Immature natural killer cell (primary cell): ENCODE results near the gene MYORG. TPM values are rescaled to one million over a fixed set of nuclear protein-coding genes. Genes with fewer than 3 reads are reported as not detected.

ENCODE experiments used
- DNase-seq, 3 donors: peaks; one replicate each; pipeline ENCODE4 v3.0.0; 2022; ENCODE audit warnings: mixed read lengths in 1 of 3
- H3K27ac Mint-ChIP-seq, 6 donors: one replicate each; pipeline ENCODE4 v1.8.0; 2020; ENCODE audit warnings: mixed read lengths in 6 of 6, mild to moderate bottlenecking in 5 of 6, inconsistent platforms in 4 of 6, moderate library complexity in 3 of 6
- H3K27me3 Mint-ChIP-seq, 3 donors: one replicate each; pipeline ENCODE4 v1.8.0; 2020 to 2021; ENCODE audit warnings: low read depth in 3 of 3, mild to moderate bottlenecking in 3 of 3, mixed read lengths in 3 of 3, moderate library complexity in 3 of 3, inconsistent platforms in 1 of 3
- H3K36me3 Mint-ChIP-seq, 3 donors: one replicate each; pipeline ENCODE4 v1.8.0; 2020; ENCODE audit warnings: mixed read lengths in 3 of 3, inconsistent platforms in 2 of 3, mild to moderate bottlenecking in 2 of 3
- H3K4me1 Mint-ChIP-seq, 2 donors: one replicate each; pipeline ENCODE4 v1.8.0; 2020; ENCODE audit warnings: inconsistent platforms in 2 of 2, mild to moderate bottlenecking in 2 of 2, mixed read lengths in 2 of 2, moderate library complexity in 1 of 2
- H3K4me3 Mint-ChIP-seq, 5 donors: one replicate each; pipeline ENCODE4 v1.8.0; 2020; ENCODE audit warnings: mild to moderate bottlenecking in 5 of 5, mixed read lengths in 5 of 5, inconsistent platforms in 3 of 5, moderate library complexity in 3 of 5
- H3K9me3 Mint-ChIP-seq, 6 donors: one replicate each; pipeline ENCODE4 v1.8.0; 2020; ENCODE audit warnings: mild to moderate bottlenecking in 6 of 6, mixed read lengths in 6 of 6, inconsistent platforms in 4 of 6, moderate library complexity in 3 of 6
- polyA plus RNA-seq, 3 donors: library from polyadenylated mRNA; unstranded; fragments of 300-500 nt; fragmentation: Illumina TruSeq; gene quantifications; one replicate each; pipeline ENCODE4 v1.2.3, GENCODE V29; 2021

Gene MYORG
- polyA plus RNA-seq, 3 donors from 2014 or later, result 0.30 to 0.69 TPM; not detected in 1

DNA sequence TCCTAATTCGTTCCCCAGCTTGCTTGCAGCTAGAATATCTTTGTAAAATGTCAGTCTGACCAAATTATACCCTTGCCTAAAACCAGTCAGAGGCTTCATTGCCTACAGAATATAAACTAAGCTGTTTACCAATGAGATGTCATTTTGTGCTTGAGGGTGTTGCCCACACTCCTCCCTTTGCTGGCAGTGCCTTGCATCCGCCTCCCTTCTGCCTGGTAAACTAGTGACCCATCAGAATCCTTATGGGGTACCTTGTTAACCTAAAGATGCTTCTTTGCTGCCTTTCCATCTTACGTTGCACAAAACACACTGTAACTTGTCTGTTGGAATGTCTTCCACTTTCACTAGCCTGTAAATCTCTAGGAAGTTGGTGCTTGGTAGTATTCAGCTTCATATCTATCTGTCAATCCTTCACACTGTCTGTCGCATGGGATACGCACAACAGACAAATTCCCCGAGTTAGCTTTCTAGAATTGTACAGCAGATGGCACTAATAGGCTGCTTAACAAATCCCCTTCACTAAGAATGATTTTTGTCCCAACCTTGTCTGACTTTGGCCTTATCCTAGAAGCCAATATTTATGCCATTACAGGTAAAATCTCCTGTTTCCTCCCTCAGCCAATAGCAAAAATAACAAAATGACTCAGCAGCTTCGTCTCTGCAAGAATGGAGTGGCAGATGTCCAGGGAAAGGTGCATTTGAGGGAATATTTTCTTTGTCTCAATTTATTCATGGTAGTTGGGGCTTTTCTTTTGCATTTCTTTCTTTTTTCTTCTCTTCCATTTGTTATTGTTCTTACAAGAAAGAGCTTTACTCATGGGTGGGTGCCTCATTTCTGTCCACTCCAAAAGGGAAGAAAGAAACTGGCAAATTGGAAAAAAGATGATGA is 44.4 kb downstream of the MYORG start:
- H3K36me3 Mint-ChIP-seq, result no peaks in the 10 kb centered on the region
- DNase-seq, result peak in 2 of 3 donors; percentile 9 to 11
- peaks cover 6 to 12% (median 9%) of the 10 kb centered on the region in 3 donors for H3K27me3 Mint-ChIP-seq
- H3K4me1 Mint-ChIP-seq, result peaks cover 35 to 47% of the 10 kb centered on the region in 2 donors
- H3K4me3 Mint-ChIP-seq, result peak overlapping the region in 3 of 5 donors; percentile 7 to 42 (median 12)
- no peaks in the 10 kb centered on the region for H3K9me3 Mint-ChIP-seq
- H3K27ac Mint-ChIP-seq, result peak overlapping the region in 4 of 6 donors; percentile 25 to 35 (median 30)

DNA sequence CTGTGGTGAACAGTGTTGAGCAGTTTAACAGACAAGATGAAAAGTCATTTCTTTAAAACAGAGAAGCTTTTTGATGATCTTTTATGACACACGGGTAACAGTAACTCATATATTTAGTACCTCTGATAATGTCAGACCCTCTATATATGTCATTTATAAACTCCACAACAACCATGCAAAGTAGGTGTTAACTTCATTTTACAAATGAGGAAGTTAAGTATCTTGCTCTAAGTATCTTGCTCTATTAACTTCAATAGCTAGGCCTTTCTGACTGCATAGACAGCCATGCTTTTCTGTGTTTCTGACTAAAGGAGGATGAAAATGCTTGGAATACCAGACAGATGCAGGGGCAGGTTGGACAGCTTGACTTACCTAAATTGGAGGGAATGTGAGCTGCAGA is 45.5 kb downstream of the MYORG start:
- peak overlapping the region in 4 of 5 donors; percentile 14 to 63 (median 35) for H3K4me3 Mint-ChIP-seq

DNA sequence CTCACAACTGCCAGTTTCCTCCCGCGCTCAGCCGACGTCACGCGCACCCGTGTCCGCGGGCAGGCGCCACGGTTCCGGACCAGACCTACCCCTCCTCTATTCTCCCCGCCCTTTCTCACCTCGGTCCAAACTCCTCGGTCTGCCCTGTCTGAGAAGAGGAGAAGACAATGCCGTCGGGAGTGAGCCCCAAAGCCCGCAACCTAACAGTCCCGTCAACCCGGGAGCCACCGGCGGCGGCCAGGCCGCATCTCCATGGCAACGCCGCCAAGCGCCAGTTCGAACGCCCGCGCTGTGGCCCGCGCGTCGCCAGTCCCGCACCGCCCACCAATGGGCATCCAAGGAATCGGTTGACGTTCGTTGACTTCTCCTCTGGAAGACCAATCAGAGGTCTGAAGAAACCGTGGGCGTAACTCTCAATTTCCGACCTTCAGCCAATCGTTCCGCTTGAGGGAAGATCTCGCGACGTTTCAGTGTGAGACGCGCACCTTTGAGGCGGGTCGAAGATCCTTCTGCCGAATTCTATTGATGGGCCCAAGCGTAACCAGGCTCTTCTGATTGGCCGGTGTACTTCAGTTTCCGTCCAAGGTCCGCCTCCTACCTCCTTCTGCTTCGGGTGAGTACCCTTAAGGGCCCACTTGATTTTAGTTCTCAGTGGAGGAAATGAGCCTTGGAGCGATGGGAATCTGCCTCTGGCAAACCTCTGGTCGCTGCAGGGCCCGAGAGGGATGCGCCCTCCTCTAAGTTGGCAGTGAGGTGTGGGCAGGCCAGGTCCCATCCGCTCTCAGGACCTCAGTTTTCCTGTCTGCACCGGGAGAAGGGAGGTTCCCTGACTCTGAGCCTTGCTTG is 47.5 kb downstream of the MYORG start, which contains the start of the genes KIF24 and NUDT2:
KIF24 (minus strand) TSS at position 282 of the 846 bp plus-strand sequence. CDS start 17,922 bp downstream, outside the sequence.
NUDT2 (plus strand) TSS at position 583 of the 846 bp plus-strand sequence. CDS start 9,471 bp downstream, outside the sequence.
- Mint-ChIP-seq H3K4me1 (peaks cover 30 to 48% of the 10 kb centered on the region in 2 donors), H3K36me3 (no peaks in the 10 kb centered on the region), H3K4me3 (peak within 1 kb of the TSS; percentile 94 to 98 (median 97)), H3K9me3 (no peaks in the 10 kb centered on the region), H3K27ac (peak within 1 kb of the TSS; percentile 95 to 99 (median 98)), H3K27me3 (peaks cover 6 to 12% (median 7%) of the 10 kb centered on the region in 3 donors)
- peak; percentile 97 to 98 (median 98) for DNase-seq

More for the DNA sequence above, 45.5 kb downstream of the MYORG start:
- no peaks in the 10 kb centered on the region for H3K9me3 Mint-ChIP-seq
- H3K4me1 Mint-ChIP-seq, result peaks cover 35 to 48% of the 10 kb centered on the region in 2 donors
- DNase-seq, result no peak
- peak overlapping the region in 3 of 6 donors; percentile 17 to 56 (median 25) for H3K27ac Mint-ChIP-seq
- H3K27me3 Mint-ChIP-seq, result peaks cover 6 to 12% (median 9%) of the 10 kb centered on the region in 3 donors
- H3K36me3 Mint-ChIP-seq, result no peaks in the 10 kb centered on the region

DNA sequence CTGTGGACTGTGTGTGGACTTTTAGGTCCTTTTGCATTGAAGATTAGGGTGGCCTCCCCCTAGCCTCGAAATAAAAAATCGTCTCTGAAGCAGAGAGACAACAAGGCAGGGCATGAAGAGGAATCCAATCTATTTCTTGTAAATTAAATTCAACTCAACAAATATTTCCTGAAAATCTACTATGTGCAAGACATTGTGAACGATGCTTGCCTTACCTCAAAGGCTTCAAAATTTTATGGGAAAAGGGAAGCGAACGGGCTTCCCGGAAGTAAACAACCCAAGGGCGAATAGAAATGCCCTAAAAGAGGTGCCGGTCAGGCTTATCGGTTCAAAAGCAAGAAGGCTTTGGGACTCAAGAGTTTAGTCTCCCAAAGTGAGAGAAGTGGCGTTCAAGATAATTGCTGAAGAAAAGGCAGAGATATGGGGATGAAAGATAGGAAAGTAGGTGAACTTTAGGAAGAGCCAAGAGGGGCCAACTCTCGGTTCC is 48.2 kb downstream of the MYORG start:
- H3K9me3 Mint-ChIP-seq, result no peaks in the 10 kb centered on the region

DNA sequence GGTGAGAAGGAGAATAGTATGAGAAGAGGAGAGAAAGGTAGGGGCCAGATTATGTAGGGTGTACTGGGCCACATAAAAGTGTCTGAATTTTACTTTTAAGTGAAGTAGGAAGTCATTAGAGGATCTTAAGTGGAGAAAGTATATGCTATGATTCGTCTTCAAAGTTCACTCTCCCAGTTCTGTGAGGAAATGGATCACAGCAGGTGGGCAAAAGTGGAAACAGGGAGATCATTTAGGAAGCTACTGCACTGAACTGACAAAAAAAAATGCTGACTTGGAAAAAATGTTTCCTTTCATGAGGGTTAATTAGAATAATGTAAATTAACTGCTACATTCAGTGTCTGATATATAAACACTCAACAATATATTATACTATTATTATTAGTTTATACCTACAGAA is 50.0 kb downstream of the MYORG start:
- no peak for DNase-seq
- H3K4me1 Mint-ChIP-seq, result peaks cover 24 to 40% of the 10 kb centered on the region in 2 donors
- H3K9me3 Mint-ChIP-seq, result no peaks in the 10 kb centered on the region
- peaks cover 6 to 10% (median 7%) of the 10 kb centered on the region in 3 donors for H3K27me3 Mint-ChIP-seq
- H3K4me3 Mint-ChIP-seq, result no peak overlapping the region
- no peaks in the 10 kb centered on the region for H3K36me3 Mint-ChIP-seq
- H3K27ac Mint-ChIP-seq, result peak overlapping the region in 1 of 6 donors; percentile 64

More for the DNA sequence above, 48.2 kb downstream of the MYORG start:
- peak overlapping the region; percentile 94 to 98 (median 97) for H3K4me3 Mint-ChIP-seq
- no peak for DNase-seq
- peaks cover 28 to 48% of the 10 kb centered on the region in 2 donors for H3K4me1 Mint-ChIP-seq
- H3K36me3 Mint-ChIP-seq, result no peaks in the 10 kb centered on the region
- peaks cover 6 to 12% (median 7%) of the 10 kb centered on the region in 3 donors for H3K27me3 Mint-ChIP-seq
- H3K27ac Mint-ChIP-seq, result peak overlapping the region; percentile 95 to 99 (median 98)

DNA sequence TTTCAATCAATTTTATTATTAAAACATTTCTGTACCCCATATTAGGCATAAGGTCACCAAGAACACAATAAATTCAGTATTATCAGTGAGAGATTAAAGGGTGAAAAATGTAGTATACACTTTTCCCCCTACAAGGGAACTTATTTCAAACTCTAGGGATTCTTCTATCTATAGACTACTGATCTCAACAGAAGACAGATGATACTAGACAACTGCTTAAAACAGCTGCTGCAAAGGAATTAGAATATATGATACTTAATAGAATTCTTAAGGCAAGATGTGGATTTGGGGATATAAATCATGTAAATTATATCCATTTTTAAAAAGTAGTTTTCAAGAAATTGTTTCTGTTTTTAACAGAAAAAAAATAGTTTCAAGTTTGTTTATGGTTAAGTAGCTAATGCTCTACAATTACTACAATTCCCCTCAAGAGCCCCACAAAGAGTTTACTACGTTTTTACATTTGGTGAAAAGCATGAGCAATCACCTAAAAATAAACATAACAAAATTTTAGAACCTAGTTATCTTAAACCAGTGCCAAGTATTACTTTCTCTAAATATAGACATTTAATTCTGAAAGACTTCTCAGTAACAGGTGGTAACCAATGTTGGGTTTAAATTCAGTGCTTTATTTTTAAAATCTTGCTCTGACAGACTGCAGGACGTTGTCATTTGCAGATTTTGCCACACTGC is 53.7 kb downstream of the MYORG start:
- Mint-ChIP-seq H3K4me1 (peaks cover under 1 to 8% of the 10 kb centered on the region in 2 donors), H3K9me3 (no peaks in the 10 kb centered on the region), H3K4me3 (no peak overlapping the region), H3K36me3 (no peaks in the 10 kb centered on the region), H3K27me3 (peaks cover 0 to under 1% (median 0%) of the 10 kb centered on the region in 3 donors), H3K27ac (no peak overlapping the region)
- DNase-seq, result no peak

DNA sequence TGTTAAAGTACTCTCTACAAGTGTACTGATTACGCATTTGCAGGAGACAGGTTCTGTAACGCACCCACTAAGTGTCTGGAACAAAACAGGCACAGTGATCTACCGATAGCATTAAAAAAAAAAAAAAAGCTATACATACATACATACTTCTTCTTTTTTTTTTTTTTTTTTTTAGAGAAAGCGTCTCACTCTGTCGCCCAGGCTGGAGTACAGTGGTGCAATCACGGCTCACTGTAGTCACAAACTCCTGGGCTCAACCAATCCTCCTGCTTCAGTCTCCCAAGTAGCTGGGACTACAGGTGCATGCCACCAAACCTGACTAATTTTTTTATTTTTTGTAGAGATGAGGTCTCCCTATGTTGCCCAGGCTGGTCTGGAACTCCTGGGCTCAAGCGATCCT is 55.2 kb downstream of the MYORG start:
- Mint-ChIP-seq H3K36me3 (no peaks in the 10 kb centered on the region), H3K4me3 (no peak overlapping the region), H3K27ac (no peak overlapping the region), H3K4me1 (no peaks in the 10 kb centered on the region), H3K27me3 (no peaks in the 10 kb centered on the region), H3K9me3 (no peaks in the 10 kb centered on the region)
- no peak for DNase-seq

DNA sequence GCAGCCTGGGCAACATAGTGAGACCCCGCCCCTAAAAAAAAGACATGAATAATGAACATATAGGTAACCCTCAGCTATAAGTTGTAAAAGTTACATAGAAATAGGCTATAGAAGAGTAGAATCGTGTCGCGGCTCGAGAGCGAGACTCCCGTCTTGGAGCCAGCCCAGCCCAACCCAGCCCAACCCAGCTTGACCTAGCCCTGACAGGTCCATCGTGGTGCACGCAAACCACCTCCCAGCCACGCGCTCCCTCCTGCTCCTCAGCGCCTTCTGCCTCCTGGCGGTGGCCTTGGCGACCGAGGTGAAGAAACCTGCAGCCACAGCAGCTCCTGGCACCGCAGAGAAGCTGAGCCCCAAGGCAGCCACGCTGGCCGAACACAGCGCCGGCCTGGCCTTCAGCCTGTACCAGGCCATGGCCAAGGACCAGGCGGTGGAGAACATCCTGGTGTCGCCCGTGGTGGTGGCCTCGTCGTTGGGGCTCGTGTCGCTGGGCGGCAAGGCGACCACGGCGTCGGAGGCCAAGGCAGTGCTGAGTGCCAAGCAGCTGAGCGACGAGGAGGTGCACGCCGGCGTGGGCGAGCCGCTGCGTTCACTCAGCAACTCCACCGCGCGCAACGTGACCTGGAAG is 58.4 kb downstream of the MYORG start:
- Mint-ChIP-seq H3K36me3 (no peaks in the 10 kb centered on the region), H3K4me3 (no peak overlapping the region), H3K4me1 (no peaks in the 10 kb centered on the region), H3K27ac (no peak overlapping the region), H3K9me3 (no peaks in the 10 kb centered on the region), H3K27me3 (no peaks in the 10 kb centered on the region)
- DNase-seq, result no peak

DNA sequence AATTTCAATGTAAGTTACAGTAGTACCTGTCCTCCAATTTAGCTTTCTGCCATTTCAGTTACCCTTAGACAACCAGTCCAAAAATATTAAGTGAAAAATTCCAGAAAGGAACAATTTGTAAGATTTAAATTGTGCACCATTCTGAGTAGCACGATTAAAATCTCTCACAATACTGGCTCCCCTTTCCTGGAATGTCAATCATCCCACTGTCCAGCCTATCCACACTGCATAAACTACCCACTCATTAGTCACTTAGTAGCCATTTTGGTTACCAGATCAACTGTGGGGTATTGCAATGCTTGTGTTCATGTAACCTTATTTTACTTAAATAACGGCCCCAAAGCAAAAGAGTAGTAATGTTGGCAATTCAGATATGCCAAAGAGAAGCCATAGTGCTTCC is 59.3 kb downstream of the MYORG start:
- Mint-ChIP-seq H3K4me3 (no peak overlapping the region), H3K4me1 (no peaks in the 10 kb centered on the region), H3K9me3 (no peaks in the 10 kb centered on the region), H3K27me3 (no peaks in the 10 kb centered on the region), H3K27ac (no peak overlapping the region), H3K36me3 (no peaks in the 10 kb centered on the region)
- DNase-seq, result no peak

Other genes starting within 250 kb of the MYORG start
- gene UBAP1, start 197.9 kb downstream of the MYORG start, polyA plus RNA-seq, result 10 to 100 TPM; 37.8 to 44.7 (median 43.5) TPM
- gene KIF24, start 47.6 kb downstream of the MYORG start, polyA plus RNA-seq, result under 1 TPM in 1 of 3 donors, not detected in 2; 0.25 TPM
- 10 to 100 TPM; 24.3 to 35.4 (median 27.6) TPM for gene NUDT2, start 47.3 kb downstream of the MYORG start, polyA plus RNA-seq
- 1 to 10 TPM in 2 of 3 donors, under 1 TPM in 1; 0.25 to 2.6 (median 1.6) TPM for gene FAM219A, start 81.7 kb upstream of the MYORG start, polyA plus RNA-seq
- gene DNAI1, start 81.9 kb upstream of the MYORG start, polyA plus RNA-seq, result not detected
- gene ENHO, start 146.1 kb upstream of the MYORG start, polyA plus RNA-seq, result 10 to 100 TPM in 1 of 3 donors, 1 to 10 TPM in 1, under 1 TPM in 1; 1.00 to 11.3 (median 9.2) TPM
- not detected for gene CNTFR, start 212.8 kb upstream of the MYORG start, polyA plus RNA-seq
- gene RPP25L, start 235.2 kb upstream of the MYORG start, polyA plus RNA-seq, result 10 to 100 TPM; 42.3 to 52.0 (median 43.4) TPM
- gene DCTN3, start 243.6 kb upstream of the MYORG start, polyA plus RNA-seq, result 100 to 1,000 TPM; 201 to 315 (median 268) TPM